ENCODE data around the gene CRPPA. TPM values are rescaled to one million over a fixed set of nuclear protein-coding genes. Genes with fewer than 3 reads are reported as not detected.

Gene CRPPA
- total and polyA plus RNA-seq, 2 of the 13 experiments (the other 11 are each of a cell fraction or from before 2014, with no cell fraction given): 0.16 to 1.3 TPM

- ChIA-PET POLR2A (no interaction called here), CTCF (ENCODE audit: low intra/inter-chr PET ratio, low total read pairs) (no interaction called here)
- FAIRE-seq (no peak), DNase-seq (ENCODE audit: low spot score) (no peak), ATAC-seq (no peak)
- Histone ChIP-seq H3K4me2 (ENCODE audit: low read depth, low read length) (no peak overlapping the region), H2AFZ (ENCODE audit: low read length) (no peak overlapping the region), H3K4me3 (replicated peaks in 1 of 3; ENCODE audit: insufficient read depth in 1 of 3, low read depth in 2 of 3, low read length in 3 of 3) (no peak overlapping the region), H3K27ac (ENCODE audit: extremely low read length, insufficient read depth, low read length) (no peak overlapping the region), H3K79me2 (ENCODE audit: insufficient read depth, low read length) (no peaks in the 10 kb centered on the region), H3K27me3 (ENCODE audit: control insufficient read depth in 1 of 2, insufficient read depth in 2 of 2, low read length in 2 of 2) (no peaks in the 10 kb centered on the region), H4K20me1 (ENCODE audit: insufficient read depth, low read length) (no peaks in the 10 kb centered on the region), H3K36me3 (replicated peaks in 1 of 2; ENCODE audit: control insufficient read depth in 1 of 2, insufficient read depth in 2 of 2, low read length in 2 of 2) (no peaks in the 10 kb centered on the region), H3K9me3 (ENCODE audit: low read length) (no peaks in the 10 kb centered on the region), H3K4me1 (ENCODE audit: insufficient read depth, low read length) (no peaks in the 10 kb centered on the region), H3K9ac (ENCODE audit: insufficient read depth, low read depth, low read length) (no peak overlapping the region)
- TF ChIP-seq KLF12 (CRISPR knock-in tag; IDR thresholded peaks at IDR 0.05; ENCODE audit: borderline replicate concordance) (no peak), ZNF34 (CRISPR knock-in tag; IDR thresholded peaks at IDR 0.05; ENCODE audit: borderline replicate concordance) (no peak), SRF (IDR thresholded peaks at IDR 0.05; ENCODE audit: low read depth, low read length) (no peak), ZNF33A (CRISPR knock-in tag; IDR thresholded peaks at IDR 0.05; ENCODE audit: borderline replicate concordance) (no peak), HOMEZ (CRISPR knock-in tag; IDR thresholded peaks at IDR 0.05; ENCODE audit: low read depth) (no peak), HMG20B (CRISPR knock-in tag; conservative IDR thresholded peaks at IDR 0.05) (no peak), AGO1 (IDR thresholded peaks at IDR 0.05; ENCODE audit: low read depth, low read length, poor library complexity, severe bottlenecking) (no peak), ZNF326 (CRISPR knock-in tag; IDR thresholded peaks at IDR 0.05; ENCODE audit: borderline replicate concordance) (no peak), ZNF724P (CRISPR knock-in tag; IDR thresholded peaks at IDR 0.05; ENCODE audit: borderline replicate concordance) (no peak)
- in situ Hi-C loops (cut with HindIII; ENCODE audit: extremely low pct_ligation_motif_present, low pct_unique_long_range_greater_than_20kb): no loop called here
- BruUV-seq (replicated peaks): no TSS peak
- intact Hi-C loops (cut with micrococcal nuclease; ENCODE audit: unreplicated experiment): loop anchor here (10.0 kb wide), 1 partner anchor 364 kb away; no protein-coding TSS in a partner anchor
Observed at GRCh38 chr7:16438988-16439387, 17.6 kb upstream of the CRPPA start.
